HepG2 (cell line): Measurements from ENCODE around the gene NINL. TPM values are rescaled to one million over a fixed set of nuclear protein-coding genes. Genes with fewer than 3 reads are reported as not detected.
"Not testable (repeated sequence)": the region's sequence is repeated elsewhere in the genome, so short reads cannot be mapped to it uniquely, and the experiment has no call there.

Experiments used
- ARNTL ChIP-seq: sonication (generic); formaldehyde crosslinking; IDR thresholded peaks from 2 replicates; pipeline ENCODE4 v1.4.0; 2020; ENCODE audit warnings: mild to moderate bottlenecking, missing genetic modification reagents
- FOXA3 ChIP-seq: IDR thresholded peaks from 2 replicates; pipeline ENCODE4 v1.6.1; 2016; ENCODE audit warnings: missing genetic modification reagents, missing compliant biosample characterization
- HDAC2 ChIP-seq: sonication (generic); formaldehyde crosslinking; IDR thresholded peaks from 2 replicates; pipeline ENCODE4 v1.4.0; 2020; ENCODE audit warnings: missing genetic modification reagents
- HMG20A ChIP-seq: IDR thresholded peaks from 2 replicates; pipeline ENCODE4 v1.6.1; 2016; ENCODE audit warnings: borderline replicate concordance
- HMGXB4 ChIP-seq, 2 experiments: sonication (generic) in 1 of 2; formaldehyde crosslinking in 1 of 2; IDR thresholded peaks; 2 replicates each; pipeline versions ENCODE4 v1.4.0 to v1.6.1; 2018 to 2020; ENCODE audit warnings: missing genetic modification reagents in 2 of 2, borderline replicate concordance in 1 of 2, low read depth in 1 of 2, mild to moderate bottlenecking in 1 of 2, missing biosample characterization in 1 of 2
- KDM4B ChIP-seq: sonication (generic); formaldehyde crosslinking; IDR thresholded peaks from 2 replicates; pipeline ENCODE4 v1.4.0; 2020; ENCODE audit warnings: missing genetic modification reagents
- KLF16 ChIP-seq, 2 experiments: sonication (generic) in 1 of 2; formaldehyde crosslinking in 1 of 2; IDR thresholded peaks; 2 replicates each; pipeline versions ENCODE4 v1.6.1 to v1.8.0; 2016 to 2023; ENCODE audit warnings: missing genetic modification reagents in 2 of 2, missing compliant biosample characterization in 1 of 2
- MED1 ChIP-seq: sonication (generic); formaldehyde crosslinking; IDR thresholded peaks from 2 replicates; pipeline ENCODE4 v1.4.0; 2020; ENCODE audit warnings: missing genetic modification reagents
- MEIS1 ChIP-seq: sonication (generic); formaldehyde crosslinking; IDR thresholded peaks from 2 replicates; pipeline ENCODE4 v1.9.0; 2021; ENCODE audit warnings: mild to moderate bottlenecking, missing genetic modification reagents, moderate library complexity, borderline replicate concordance
- NFKBIZ ChIP-seq: IDR thresholded peaks from 2 replicates; pipeline ENCODE4 v1.6.1; 2018; ENCODE audit warnings: missing genetic modification reagents, missing compliant biosample characterization
- NONO ChIP-seq, 2 experiments: fragments of 450-650 bp in 1 of 2; sonication (generic) in 1 of 2; formaldehyde crosslinking in 1 of 2; IDR thresholded peaks in 1 of 2; conservative IDR thresholded peaks in 1 of 2; 2 replicates each; pipeline versions ENCODE4 v1.6.1 to v1.8.0; 2017 to 2022; ENCODE audit warnings: mild to moderate bottlenecking in 1 of 2, missing genetic modification reagents in 1 of 2, moderate library complexity in 1 of 2
- NPAS2 ChIP-seq: sonication (generic); formaldehyde crosslinking; IDR thresholded peaks from 2 replicates; pipeline ENCODE4 v1.8.0; 2022; ENCODE audit warnings: mild to moderate bottlenecking, missing genetic modification reagents, borderline replicate concordance
- NR2F6 ChIP-seq, 2 experiments: IDR thresholded peaks; 2 replicates each; pipeline ENCODE4 v1.6.1; 2016; ENCODE audit warnings: antibody characterized with exemption in 1 of 2, mild to moderate bottlenecking in 1 of 2
- RFXAP ChIP-seq: sonication (generic); formaldehyde crosslinking; IDR thresholded peaks from 2 replicates; pipeline ENCODE4 v1.4.0; 2020; ENCODE audit warnings: missing genetic modification reagents, borderline replicate concordance
- SIX1 ChIP-seq: sonication (generic); formaldehyde crosslinking; IDR thresholded peaks from 2 replicates; pipeline ENCODE4 v1.4.0; 2020; ENCODE audit warnings: missing genetic modification reagents, borderline replicate concordance
- SOX5 ChIP-seq: IDR thresholded peaks from 2 replicates; pipeline ENCODE4 v1.6.1; 2016; ENCODE audit warnings: borderline replicate concordance
- UBTF ChIP-seq: sonication (generic); formaldehyde crosslinking; IDR thresholded peaks from 2 replicates; pipeline ENCODE4 v1.4.0; 2020; ENCODE audit warnings: mild to moderate bottlenecking, missing genetic modification reagents
- YEATS4 ChIP-seq: sonication (generic); formaldehyde crosslinking; IDR thresholded peaks from 2 replicates; pipeline ENCODE4 v1.4.0; 2020; ENCODE audit warnings: missing genetic modification reagents, borderline replicate concordance
- ZBTB38 ChIP-seq: sonication (generic); formaldehyde crosslinking; IDR thresholded peaks from 2 replicates; pipeline ENCODE4 v1.5.1; 2020; ENCODE audit warnings: mild to moderate bottlenecking, missing genetic modification reagents
- ZFP91 ChIP-seq: sonication (generic); formaldehyde crosslinking; IDR thresholded peaks from 2 replicates; pipeline ENCODE4 v1.9.0; 2022; ENCODE audit warnings: missing genetic modification reagents, mild to moderate bottlenecking, borderline replicate concordance
- ZNF33B ChIP-seq: sonication (generic); formaldehyde crosslinking; IDR thresholded peaks from 2 replicates; pipeline ENCODE4 v1.5.1; 2020; ENCODE audit warnings: mild to moderate bottlenecking, missing genetic modification reagents
- ZNF354B ChIP-seq: sonication (generic); formaldehyde crosslinking; IDR thresholded peaks from 2 replicates; pipeline ENCODE4 v1.8.0; 2022; ENCODE audit warnings: mild to moderate bottlenecking, missing genetic modification reagents
- polyA plus RNA-seq, 8 experiments: library from polyadenylated mRNA; depleted of rRNA in 3 of 8; stranded (reverse) in 7 of 8; unstranded in 1 of 8; fragments of >200 nt; fragmentation: Illumina TruSeq in 4 of 8; extraction: Trizol in 4 of 8; gene quantifications; 2 replicates each; pipeline versions ENCODE4 v1.2.1 to v1.2.3, GENCODE V29; 2011 to 2016; ENCODE audit warnings: low read depth in 4 of 8, missing spikeins in 1 of 8, mixed read lengths in 1 of 8; ENCODE audit not compliant: insufficient read depth in 1 of 8
- total RNA-seq, 5 experiments: library from RNA; depleted of rRNA; stranded (reverse); fragments of >200 nt; fragmentation: Illumina TruSeq; extraction: Trizol; gene quantifications; 2 replicates each; pipeline ENCODE4 v1.2.3, GENCODE V29; 2016; ENCODE audit warnings: low read depth in 1 of 5

NINL gene
- total and polyA plus RNA-seq, 2 of the 13 experiments (the other 11 are each of a cell fraction or from before 2014, with no cell fraction given): 32.3 to 34.3 TPM

- TF ChIP-seq ZFP91 (CRISPR knock-in tag) (peak; percentile 69; the same call in 1 of the 2 replicates), MED1 (peak; percentile 84), SOX5 (CRISPR knock-in tag) (peak; percentile 58; the same call in 1 of the 2 replicates), NPAS2 (CRISPR knock-in tag) (0 out of 2 replicates have a peak, but pooled peaks have one; percentile 60), KDM4B (CRISPR knock-in tag) (0 out of 2 replicates have a peak, but pooled peaks have one; percentile 39), ZBTB38 (CRISPR knock-in tag) (peak; percentile 79), MEIS1 (CRISPR knock-in tag) (peak; percentile 56; the same call in 1 of the 2 replicates), KLF16 (CRISPR knock-in tag; IDR thresholded peaks at IDR 0.05) (0 out of 4 replicates have a peak, but pooled peaks of 1 of the 2 experiments have one; percentile 42), NR2F6 (IDR thresholded peaks at IDR 0.05) (peak; percentile 46; the same call in 1 of the 2 replicates), NR2F6 (CRISPR knock-in tag; IDR thresholded peaks at IDR 0.05) (peak; percentile 70), FOXA3 (peak; percentile 94), ZNF354B (CRISPR knock-in tag) (0 out of 2 replicates have a peak, but pooled peaks have one; percentile 47), SIX1 (CRISPR knock-in tag) (0 out of 2 replicates have a peak, but pooled peaks have one; percentile 34), NONO (CRISPR knock-in tag; conservative IDR thresholded peaks at IDR 0.05) (0 out of 2 replicates have a peak, but pooled peaks have one; percentile 19), HMGXB4 (CRISPR knock-in tag; IDR thresholded peaks at IDR 0.05; ENCODE audit: borderline replicate concordance in 1 of 2, low read depth in 1 of 2) (0 out of 4 replicates have a peak, but pooled peaks of 1 of the 2 experiments have one; percentile 28), HMG20A (CRISPR knock-in tag) (peak; percentile 73), YEATS4 (peak; percentile 25; the same call in 1 of the 2 replicates), UBTF (CRISPR knock-in tag) (peak; percentile 37; the same call in 1 of the 2 replicates), ARNTL (CRISPR knock-in tag) (peak; percentile 82), HDAC2 (CRISPR knock-in tag) (peak; percentile 72; the same call in 1 of the 2 replicates), RFXAP (0 out of 2 replicates have a peak, but pooled peaks have one; percentile 18), ZNF33B (CRISPR knock-in tag) (0 out of 2 replicates have a peak, but pooled peaks have one; percentile 8), NFKBIZ (0 out of 2 replicates have a peak, but pooled peaks have one; percentile 71)
- TF ChIP-seq NONO (IDR thresholded peaks at IDR 0.05): not testable (repeated sequence)
Observed at GRCh38 chr20:25602914-25603309, 17.6 kb upstream of the NINL start (continued).
